Heart left ventricle (tissue), 13 donors: ENCODE data around the gene KLF7.

Experiments used
- CTCF ChIP-seq, 12 donors: fragments of 200-600 bp; sonication (generic) in 4 of 12; IDR thresholded peaks; one replicate each; pipeline versions ENCODE4 v1.5.0 to v1.8.0; 2018 to 2022; ENCODE audit warnings: antibody characterized with exemption in 12 of 12, mild to moderate bottlenecking in 5 of 12
- POLR2A ChIP-seq, 2 donors: fragments of 450-650 bp; IDR thresholded peaks; one replicate each; pipeline ENCODE4 v1.6.1; 2017; ENCODE audit warnings: antibody characterized with exemption in 2 of 2, mild to moderate bottlenecking in 2 of 2, moderate library complexity in 2 of 2
- donor health status: ischemic (EF 13 %, LVEDD 7.1; RV severe dilation, severe dysfunction).
- donor health status: DM: no; HTN: yes; CAD: no.
- donor health status: DM: no; HTN: no; CAD: no.
- donor health status: ischemic (EF 25% LVEDD 6.9; RV normal size, moderate dysfunction).
- donor health status: ischemic (EF 25% LVEDD 5.7; RV mildly dilated, moderate dysfunction).
- donor health status: ischemic (EF 35%, LVEDD 5.7; RV mildly dilated, moderate dysfunction).
- donor health status: nonischemic (EF 11% LVEDD 7.7; RV severe dilation, severe dysfunction).
- donor health status: DM: yes; HTN: yes; CAD: no.
- donor health status: PGD.
- donor health status: ischemic (EF 29% LVEDD 5.4; RV normal size, mild dysfunction).
- donor health status: nonischemic (EF 23%, LVEDD 6.1; RV moderate dilation, normal function).

GRCh38 chr2:207087046-207087902 is 78.5 kb downstream of the KLF7 start:
- TF ChIP-seq CTCF (IDR thresholded peaks at IDR 0.05): no peak
- TF ChIP-seq POLR2A (IDR thresholded peaks at IDR 0.05): no peak
